IMR-90 (cell line): Measurements from ENCODE around the gene MRPL43. TPM values are rescaled to one million over a fixed set of nuclear protein-coding genes. Genes with fewer than 3 reads are reported as not detected.

ENCODE experiments used
- ATAC-seq: fragments of 200-7000 bp; cut with Tn5 transposase; 2 replicates; pipeline ENCODE4 v1.9.1; 2020; ENCODE audit warnings: low read depth, mild to moderate bottlenecking, moderate library complexity
- BruUV-seq: library from RNA; stranded (reverse); fragments of 400-500 nt; replicated peaks from 2 replicates; lab custom pipeline; 2021; lab: Mats Ljungman, UMichigan
- CTCF ChIA-PET: fragments of 300-600 bp; formaldehyde crosslinking; extraction: SDS; loops from one replicate; lab custom pipeline; 2021; ENCODE audit warnings: antibody characterized with exemption; lab: Yijun Ruan, JAX
- POLR2A ChIA-PET: fragments of 300-600 bp; sonication (Branson Sonifier 250); formaldehyde crosslinking; loops from one replicate; lab custom pipeline; 2022; ENCODE audit warnings: antibody characterized with exemption; ENCODE audit not compliant: unreplicated experiment; lab: Charles Lee
- DNase-seq: peaks from one replicate; pipeline ENCODE4 v3.0.0; 2013
- H2AFZ ChIP-seq: replicated peaks from 2 replicates; pipeline ENCODE3; 2013; ENCODE audit warnings: low read length, mild to moderate bottlenecking; ENCODE audit not compliant: poor library complexity
- H2AK5ac ChIP-seq: 2 replicates; pipeline ENCODE4 v1.6.1; 2013; ENCODE audit warnings: low read depth, low read length, inconsistent platforms
- H2AK9ac ChIP-seq: replicated peaks from 2 replicates; pipeline ENCODE3; 2013; ENCODE audit warnings: mild to moderate bottlenecking, low read depth, low read length, moderate library complexity; ENCODE audit not compliant: poor library complexity
- H2BK120ac ChIP-seq: 2 replicates; pipeline ENCODE4 v1.6.1; 2013; ENCODE audit warnings: low read depth, low read length, inconsistent platforms
- H2BK15ac ChIP-seq: 3 replicates; pipeline ENCODE4 v1.6.1; 2013; ENCODE audit warnings: low read depth, low read length, inconsistent platforms
- H2BK20ac ChIP-seq: 2 replicates; pipeline ENCODE4 v1.6.1; 2013; ENCODE audit warnings: low read depth, mild to moderate bottlenecking, inconsistent platforms, low read length, moderate library complexity
- H2BK5ac ChIP-seq: 2 replicates; pipeline ENCODE4 v1.6.1; 2013; ENCODE audit warnings: mild to moderate bottlenecking, low read depth, low read length, inconsistent platforms; ENCODE audit not compliant: poor library complexity, severe bottlenecking
- H3K14ac ChIP-seq: replicated peaks from 2 replicates; pipeline ENCODE4 v1.6.1; 2013; ENCODE audit warnings: low read depth, low read length, inconsistent platforms
- H3K18ac ChIP-seq: 2 replicates; pipeline ENCODE4 v1.6.1; 2013; ENCODE audit warnings: low read depth, low read length, control low read depth
- H3K23ac ChIP-seq: 2 replicates; pipeline ENCODE4 v1.6.1; 2013; ENCODE audit warnings: low read depth, low read length, inconsistent platforms
- H3K27ac ChIP-seq: 2 replicates; pipeline ENCODE4 v1.5.1; 2013; ENCODE audit warnings: mild to moderate bottlenecking, control low read depth, low read length; ENCODE audit not compliant: insufficient read depth
- H3K27me3 ChIP-seq: 2 replicates; pipeline ENCODE4 v1.6.1; 2013; ENCODE audit warnings: low read length; ENCODE audit not compliant: control insufficient read depth, insufficient read depth
- H3K36me3 ChIP-seq: 2 replicates; pipeline ENCODE4 v1.6.1; 2013; ENCODE audit warnings: low read length, mixed read lengths; ENCODE audit not compliant: control insufficient read depth, insufficient read depth
- H3K4ac ChIP-seq: 2 replicates; pipeline ENCODE4 v1.6.1; 2013; ENCODE audit warnings: low read depth, low read length, inconsistent platforms
- H3K4me1 ChIP-seq: 2 replicates; pipeline ENCODE4 v1.6.1; 2013; ENCODE audit warnings: low read length, mixed read lengths; ENCODE audit not compliant: control insufficient read depth, insufficient read depth
- H3K4me2 ChIP-seq: 2 replicates; pipeline ENCODE4 v1.6.1; 2013; ENCODE audit warnings: low read depth, mild to moderate bottlenecking, control low read depth, low read length, moderate library complexity
- H3K4me3 ChIP-seq: 2 replicates; pipeline ENCODE4 v1.5.1; 2013; ENCODE audit warnings: low read depth, mild to moderate bottlenecking, control low read depth, low read length, moderate library complexity; ENCODE audit not compliant: insufficient read depth
- H3K56ac ChIP-seq: 2 replicates; pipeline ENCODE4 v1.6.1; 2013; ENCODE audit warnings: low read length, inconsistent platforms; ENCODE audit not compliant: insufficient read depth; ENCODE audit errors: extremely low read depth
- H3K79me1 ChIP-seq, 2 experiments: 2 replicates each; pipeline ENCODE4 v1.6.1; 2013; ENCODE audit warnings: low read length in 2 of 2, inconsistent platforms in 1 of 2, low read depth in 1 of 2
- H3K9ac ChIP-seq: 2 replicates; pipeline ENCODE4 v1.6.1; 2013; ENCODE audit warnings: low read depth, low read length, control low read depth
- H3K9me1 ChIP-seq: 2 replicates; pipeline ENCODE4 v1.6.1; 2013; ENCODE audit warnings: low read length, inconsistent platforms; ENCODE audit not compliant: insufficient read depth
- H3K9me3 ChIP-seq: 2 replicates; pipeline ENCODE4 v1.6.1; 2013; ENCODE audit warnings: low read length; ENCODE audit not compliant: control insufficient read depth, insufficient read depth
- H4K20me1 ChIP-seq: 2 replicates; pipeline ENCODE4 v1.6.1; 2013; ENCODE audit warnings: low read length, inconsistent platforms; ENCODE audit not compliant: insufficient read depth
- H4K5ac ChIP-seq: 2 replicates; pipeline ENCODE4 v1.6.1; 2013; ENCODE audit warnings: mild to moderate bottlenecking, low read depth, low read length, control low read depth
- H4K8ac ChIP-seq, 2 experiments: 2 replicates each; pipeline ENCODE4 v1.6.1; 2013; ENCODE audit warnings: low read depth in 2 of 2, low read length in 2 of 2, control low read depth in 1 of 2, inconsistent platforms in 1 of 2
- H4K91ac ChIP-seq: 2 replicates; pipeline ENCODE4 v1.6.1; 2013; ENCODE audit warnings: low read depth, low read length, inconsistent platforms; ENCODE audit not compliant: insufficient read depth
- BHLHE40 ChIP-seq: fragments of 150-350 bp; IDR thresholded peaks from 2 replicates; pipeline ENCODE4 v1.6.1; 2016; ENCODE audit warnings: mild to moderate bottlenecking, low read depth, low read length
- CEBPB ChIP-seq: IDR thresholded peaks from 2 replicates; pipeline ENCODE4 v1.6.1; 2012; ENCODE audit warnings: low read depth, low read length, improper control_type of control experiment
- CHD1 ChIP-seq: IDR thresholded peaks from 2 replicates; pipeline ENCODE4 v1.6.1; 2012; ENCODE audit warnings: low read depth, low read length, improper control_type of control experiment
- MAFK ChIP-seq: IDR thresholded peaks from 2 replicates; pipeline ENCODE4 v1.6.1; 2012; ENCODE audit warnings: low read depth, low read length, improper control_type of control experiment
- MAZ ChIP-seq: IDR thresholded peaks from 2 replicates; pipeline ENCODE4 v1.6.1; 2012; ENCODE audit warnings: low read depth, mild to moderate bottlenecking, low read length, improper control_type of control experiment, moderate library complexity, borderline replicate concordance
- MXI1 ChIP-seq: IDR thresholded peaks from 2 replicates; pipeline ENCODE4 v1.6.1; 2012; ENCODE audit warnings: low read depth, mild to moderate bottlenecking, low read length, moderate library complexity, borderline replicate concordance
- NFE2L2 ChIP-seq: fragments of 150-350 bp; IDR thresholded peaks from 2 replicates; pipeline ENCODE4 v1.6.1; 2016; ENCODE audit warnings: low read depth, mild to moderate bottlenecking, low read length
- RCOR1 ChIP-seq: IDR thresholded peaks from 2 replicates; pipeline ENCODE4 v1.6.1; 2012; ENCODE audit warnings: mild to moderate bottlenecking, low read length, improper control_type of control experiment; ENCODE audit not compliant: insufficient replicate concordance
- RFX5 ChIP-seq: IDR thresholded peaks from 2 replicates; pipeline ENCODE4 v1.8.0; 2012; ENCODE audit warnings: low read depth, mild to moderate bottlenecking, low read length, moderate library complexity
- SMC3 ChIP-seq: fragments of 150-350 bp; IDR thresholded peaks from 2 replicates; pipeline ENCODE4 v1.6.1; 2016; ENCODE audit warnings: low read depth, mild to moderate bottlenecking, antibody characterized with exemption, low read length, moderate library complexity
- WGBS, 2 experiments: methylation state at CpG; one replicate each; pipeline versions ENCODE4 v1.1.5 to v1.1.7; 2013; ENCODE audit warnings: missing lambda C conversion rate in 2 of 2; ENCODE audit not compliant: insufficient read length in 1 of 2; ENCODE audit errors: extremely low coverage in 2 of 2; 5-methylcytosine and 5-hydroxymethylcytosine counted together
- dilution Hi-C: fragments of 300-500 bp; cut with HindIII; formaldehyde crosslinking; loops from one replicate; pipeline ENCODE4 v1.14.3; 2018; ENCODE audit warnings: low sequenced_read_pairs; ENCODE audit not compliant: unreplicated experiment
- in situ Hi-C: fragments of 300-500 bp; cut with MboI; formaldehyde crosslinking; loops from 3 replicates; pipeline ENCODE4 v1.14.3; 2019; ENCODE audit warnings: low sequenced_read_pairs, inconsistent platforms, mixed read lengths
- intact Hi-C: fragments of 100-400 bp; cut with micrococcal nuclease; formaldehyde crosslinking; loops from 2 replicates; pipeline ENCODE4 v1.10.0; 2022
- polyA plus RNA-seq, 3 experiments: library from polyadenylated mRNA; depleted of rRNA; stranded (reverse); fragments of >200 nt; gene quantifications; 2 replicates each; pipeline ENCODE4 v1.2.3, GENCODE V29; 2012; ENCODE audit warnings: low replicate concordance in 1 of 3
- total RNA-seq: library from RNA; depleted of rRNA; stranded (reverse); fragments of >200 nt; gene quantifications from 2 replicates; pipeline ENCODE4 v1.2.3, GENCODE V29; 2012
- TF ChIP-seq, protein P1 (sequence below): fragments of 150-350 bp; IDR thresholded peaks from 2 replicates; pipeline ENCODE4 v1.6.1; 2017; ENCODE audit warnings: mild to moderate bottlenecking, antibody characterized with exemption, low read length, low read depth
- TF ChIP-seq, protein P2 (sequence below): conservative IDR thresholded peaks from 2 replicates; pipeline ENCODE4 v1.5.1; 2012; ENCODE audit warnings: mild to moderate bottlenecking, low read depth, low read length, improper control_type of control experiment
- TF ChIP-seq, protein P3 (sequence below): fragments of 150-350 bp; IDR thresholded peaks from 2 replicates; pipeline ENCODE4 v1.6.1; 2016; ENCODE audit warnings: low read depth, mild to moderate bottlenecking, low read length, moderate library complexity, borderline replicate concordance

The MRPL43 gene
- total and polyA plus RNA-seq, 2 of the 4 experiments (the other 2 are of a cell fraction), result 61.3 to 142 TPM

DNA sequence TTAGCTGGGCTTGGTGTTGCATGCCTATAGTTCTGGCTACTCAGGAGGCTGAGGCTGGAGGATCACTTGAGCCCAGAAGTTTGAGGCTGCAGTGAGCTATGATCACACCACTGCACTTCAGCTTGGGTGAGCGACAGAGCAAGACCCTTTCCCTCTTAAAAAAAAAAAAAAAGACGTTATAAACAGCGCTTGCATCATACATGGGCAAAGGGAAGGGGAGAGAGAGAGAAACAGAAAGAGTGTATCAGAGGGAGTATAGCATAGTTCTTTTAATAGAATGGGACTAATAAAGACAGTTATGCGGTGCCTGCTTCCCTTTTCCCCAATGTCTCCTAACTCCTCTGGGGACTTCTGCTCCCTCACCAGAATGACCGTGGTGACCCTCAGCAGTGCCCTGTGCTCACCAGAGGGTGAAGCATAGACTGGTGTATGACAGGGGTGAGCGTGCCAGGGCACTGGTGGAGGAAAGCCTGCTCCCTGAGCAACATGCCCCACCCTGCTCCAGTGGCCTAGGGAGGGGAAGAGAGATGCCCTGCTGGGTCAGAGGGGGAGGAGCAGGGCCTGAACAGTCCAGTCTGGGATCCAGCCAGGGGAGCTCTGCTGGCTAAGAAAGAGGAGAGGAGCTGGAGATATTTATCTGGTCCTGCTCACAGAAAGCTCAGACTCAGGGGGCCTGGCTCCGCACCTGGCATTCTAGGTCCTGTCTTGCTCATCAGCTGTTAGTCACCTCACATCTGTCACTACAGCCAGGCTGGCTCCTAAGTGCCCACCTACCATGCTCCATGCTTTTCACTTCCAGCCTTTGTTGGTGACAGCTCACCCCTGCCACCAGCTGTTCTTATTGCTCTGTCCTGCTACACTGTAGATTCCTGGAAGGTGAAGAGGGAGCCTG lies 41.4 kb upstream of the MRPL43 start:
- Histone ChIP-seq H3K9me1 (0 out of 2 replicates have a peak, but pooled peaks cover 2% of the 10 kb centered on the region), H3K18ac (no peak overlapping the region), H3K36me3 (no peaks in the 10 kb centered on the region), H3K4me2 (no peak overlapping the region), H2AK9ac (no peak overlapping the region), H2BK120ac (no peak overlapping the region), H2BK20ac (no peak overlapping the region), H2BK15ac (no peak overlapping the region), H3K4me1 (peaks cover 2% of the 10 kb centered on the region), H3K23ac (no peak overlapping the region), H3K14ac (no peak overlapping the region), H3K9ac (no peak overlapping the region), H2BK5ac (no peak overlapping the region), H3K79me1 (peaks cover 0 to 28% of the 10 kb centered on the region in 2 experiments; a peak in 3 of 4 replicates), H4K5ac (no peak overlapping the region), H3K4me3 (no peak overlapping the region), H4K91ac (no peak overlapping the region), H3K9me3 (no peaks in the 10 kb centered on the region), H3K4ac (no peak overlapping the region), H3K56ac (no peak overlapping the region), H3K27me3 (peaks cover 2% of the 10 kb centered on the region; the same call in 1 of the 2 replicates), H2AFZ (no peak overlapping the region), H4K20me1 (peaks cover 8% of the 10 kb centered on the region), H3K27ac (no peak overlapping the region), H2AK5ac (no peak overlapping the region; the same call in 1 of the 2 replicates), H4K8ac (no peak overlapping the region)
- DNase-seq, result no peak
- dilution Hi-C loops (no loop called here), in situ Hi-C loops (no loop called here), intact Hi-C loops (no loop called here)
- no TSS peak for BruUV-seq
- ATAC-seq, result no peak
- ChIA-PET POLR2A (no interaction called here), CTCF (interaction anchor here (0.9 to 1.2 kb wide), 2 partner anchors 13 to 14 kb away, joined by 3 to 4 read pairs; no protein-coding TSS in a partner anchor)
- WGBS, 2 experiments, result 100% methylated on average over 1 of the region's 7 CpGs; no CpG with 5 or more reads in 1 of the 2 experiments
- TF ChIP-seq SMC3, result no peak
- TF ChIP-seq, protein P1, sequence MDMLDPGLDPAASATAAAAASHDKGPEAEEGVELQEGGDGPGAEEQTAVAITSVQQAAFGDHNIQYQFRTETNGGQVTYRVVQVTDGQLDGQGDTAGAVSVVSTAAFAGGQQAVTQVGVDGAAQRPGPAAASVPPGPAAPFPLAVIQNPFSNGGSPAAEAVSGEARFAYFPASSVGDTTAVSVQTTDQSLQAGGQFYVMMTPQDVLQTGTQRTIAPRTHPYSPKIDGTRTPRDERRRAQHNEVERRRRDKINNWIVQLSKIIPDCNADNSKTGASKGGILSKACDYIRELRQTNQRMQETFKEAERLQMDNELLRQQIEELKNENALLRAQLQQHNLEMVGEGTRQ, result no peak
- no peak for TF ChIP-seq BHLHE40
- no peak for TF ChIP-seq RCOR1
- no peak for TF ChIP-seq CHD1
- TF ChIP-seq, protein P2, sequence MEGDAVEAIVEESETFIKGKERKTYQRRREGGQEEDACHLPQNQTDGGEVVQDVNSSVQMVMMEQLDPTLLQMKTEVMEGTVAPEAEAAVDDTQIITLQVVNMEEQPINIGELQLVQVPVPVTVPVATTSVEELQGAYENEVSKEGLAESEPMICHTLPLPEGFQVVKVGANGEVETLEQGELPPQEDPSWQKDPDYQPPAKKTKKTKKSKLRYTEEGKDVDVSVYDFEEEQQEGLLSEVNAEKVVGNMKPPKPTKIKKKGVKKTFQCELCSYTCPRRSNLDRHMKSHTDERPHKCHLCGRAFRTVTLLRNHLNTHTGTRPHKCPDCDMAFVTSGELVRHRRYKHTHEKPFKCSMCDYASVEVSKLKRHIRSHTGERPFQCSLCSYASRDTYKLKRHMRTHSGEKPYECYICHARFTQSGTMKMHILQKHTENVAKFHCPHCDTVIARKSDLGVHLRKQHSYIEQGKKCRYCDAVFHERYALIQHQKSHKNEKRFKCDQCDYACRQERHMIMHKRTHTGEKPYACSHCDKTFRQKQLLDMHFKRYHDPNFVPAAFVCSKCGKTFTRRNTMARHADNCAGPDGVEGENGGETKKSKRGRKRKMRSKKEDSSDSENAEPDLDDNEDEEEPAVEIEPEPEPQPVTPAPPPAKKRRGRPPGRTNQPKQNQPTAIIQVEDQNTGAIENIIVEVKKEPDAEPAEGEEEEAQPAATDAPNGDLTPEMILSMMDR, result no peak
- TF ChIP-seq NFE2L2, result no peak
- no peak for TF ChIP-seq MAFK
- no peak for TF ChIP-seq CEBPB
- no peak for TF ChIP-seq MAZ
- TF ChIP-seq, protein P3, sequence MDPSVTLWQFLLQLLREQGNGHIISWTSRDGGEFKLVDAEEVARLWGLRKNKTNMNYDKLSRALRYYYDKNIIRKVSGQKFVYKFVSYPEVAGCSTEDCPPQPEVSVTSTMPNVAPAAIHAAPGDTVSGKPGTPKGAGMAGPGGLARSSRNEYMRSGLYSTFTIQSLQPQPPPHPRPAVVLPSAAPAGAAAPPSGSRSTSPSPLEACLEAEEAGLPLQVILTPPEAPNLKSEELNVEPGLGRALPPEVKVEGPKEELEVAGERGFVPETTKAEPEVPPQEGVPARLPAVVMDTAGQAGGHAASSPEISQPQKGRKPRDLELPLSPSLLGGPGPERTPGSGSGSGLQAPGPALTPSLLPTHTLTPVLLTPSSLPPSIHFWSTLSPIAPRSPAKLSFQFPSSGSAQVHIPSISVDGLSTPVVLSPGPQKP, result no peak
- TF ChIP-seq RFX5, result no peak
- TF ChIP-seq MXI1, result no peak
